Measurements from ENCODE around the gene PREX1. TPM values are rescaled to one million over a fixed set of nuclear protein-coding genes. Genes with fewer than 3 reads are reported as not detected.

PREX1 gene
- total and polyA plus RNA-seq, 2 experiments from 2014 or later: 2.4 to 10.3 TPM

GRCh38 chr20:48788486-48789072, 39.2 kb downstream of the PREX1 start (continued):
- TF ChIP-seq ZNF462 (CRISPR knock-in tag; IDR thresholded peaks at IDR 0.05) (no peak), ZNF114 (CRISPR knock-in tag; IDR thresholded peaks at IDR 0.05) (no peak), STAT1 (IDR thresholded peaks at IDR 0.05; ENCODE audit: unreplicated experiment) (no peak), NANOG (IDR thresholded peaks at IDR 0.05; ENCODE audit: borderline replicate concordance) (no peak), CREB1 (CRISPR knock-in tag; IDR thresholded peaks at IDR 0.05; ENCODE audit: low read depth) (no peak), REST (IDR thresholded peaks at IDR 0.05; ENCODE audit: unreplicated experiment) (no peak), CTCF (conservative IDR thresholded peaks at IDR 0.05; ENCODE audit: low read depth in 2 of 2) (no peak)
